HCT116 (cell line): ENCODE measurements around the gene CDHR3. TPM values are rescaled to one million over a fixed set of nuclear protein-coding genes. Genes with fewer than 3 reads are reported as not detected.

Experiments used
- ATAC-seq: fragments of 200-7000 bp; cut with Tn5 transposase; 2 replicates; pipeline ENCODE4 v1.9.1; 2020; ENCODE audit warnings: mild to moderate bottlenecking, moderate library complexity
- BruUV-seq: library from RNA; stranded (reverse); fragments of 400-500 nt; replicated peaks from 2 replicates; lab custom pipeline; 2021; lab: Mats Ljungman, UMichigan
- CTCF ChIA-PET: fragments of 300-600 bp; sonication (Branson Sonifier 250); formaldehyde crosslinking; loops from one replicate; lab custom pipeline; 2021; ENCODE audit warnings: antibody characterized with exemption; lab: Charles Lee
- POLR2A ChIA-PET: fragments of 300-600, 350-600 bp; sonication (Branson Sonifier 250); formaldehyde crosslinking; loops from one replicate; lab custom pipeline; 2021; ENCODE audit warnings: antibody characterized with exemption; lab: Charles Lee
- RAD21 ChIA-PET, 2 experiments: fragments of 300-600 bp; sonication (Branson Sonifier 250); formaldehyde crosslinking; loops; one replicate each; lab custom pipeline; 2023; ENCODE audit warnings: low total read pairs in 2 of 2; ENCODE audit not compliant: uncharacterized antibody in 2 of 2, unreplicated experiment in 2 of 2, low non-redundant PET in 1 of 2; lab: Charles Lee
- DNase-seq: peaks from one replicate; pipeline ENCODE4 v3.0.0-alpha.2; 2010; ENCODE audit warnings: low read depth, low spot score
- H2AFZ ChIP-seq: fragments of 200-600 bp; shearing (Covaris generic), sonication (generic); 2 replicates; pipeline ENCODE4 v1.6.1; 2017; ENCODE audit warnings: low read depth, mixed run types, mixed read lengths, antibody characterized with exemption, low read length; ENCODE audit not compliant: poor library complexity, severe bottlenecking
- H3K27ac ChIP-seq: 2 replicates; pipeline ENCODE4 v1.5.1; 2012; ENCODE audit warnings: low read depth, low read length
- H3K27me3 ChIP-seq: fragments of 200-600 bp; sonication (generic); 2 replicates; pipeline ENCODE4 v1.6.1; 2016; ENCODE audit warnings: mixed run types, low read length, mixed read lengths; ENCODE audit not compliant: insufficient read depth
- H3K36me3 ChIP-seq, 2 experiments: fragments of 200-500 bp in 1 of 2; fragments of 200-600 bp in 1 of 2; sonication (Bioruptor generic) in 1 of 2; sonication (generic) in 1 of 2; 2 replicates each; pipeline versions ENCODE4 v1.5.1 to v1.6.1; 2014 to 2016; ENCODE audit warnings: low read length in 2 of 2, inconsistent platforms in 1 of 2, mixed read lengths in 1 of 2, mixed run types in 1 of 2; ENCODE audit not compliant: insufficient read depth in 2 of 2, control insufficient read depth in 1 of 2
- H3K4me1 ChIP-seq, 2 experiments: fragments of 200-600 bp in 1 of 2; sonication (generic) in 1 of 2; 2 replicates each; pipeline versions ENCODE4 v1.5.1 to v1.6.1; 2012 to 2017; ENCODE audit warnings: low read length in 2 of 2, inconsistent platforms in 1 of 2, mild to moderate bottlenecking in 1 of 2, mixed read lengths in 1 of 2, mixed run types in 1 of 2, moderate library complexity in 1 of 2; ENCODE audit not compliant: insufficient read depth in 2 of 2, control insufficient read depth in 1 of 2
- H3K4me2 ChIP-seq: fragments of 200-600 bp; sonication (generic); 2 replicates; pipeline ENCODE4 v1.6.1; 2017; ENCODE audit warnings: mixed run types, low read length, mixed read lengths
- H3K4me3 ChIP-seq, 2 experiments: fragments of 200-600 bp in 1 of 2; sonication (generic) in 1 of 2; replicated peaks in 1 of 2; 2 replicates each; pipeline ENCODE4 v1.5.1; 2011 to 2016; ENCODE audit warnings: low read length in 2 of 2, control low read depth in 1 of 2, low read depth in 1 of 2, mild to moderate bottlenecking in 1 of 2, mixed read lengths in 1 of 2, mixed run types in 1 of 2
- H3K79me2 ChIP-seq: fragments of 200-600 bp; sonication (generic); 2 replicates; pipeline ENCODE4 v1.6.1; 2017; ENCODE audit warnings: mild to moderate bottlenecking, mixed run types, low read length, moderate library complexity, mixed read lengths; ENCODE audit not compliant: insufficient read depth
- H3K9ac ChIP-seq: fragments of 200-600 bp; sonication (generic); 2 replicates; pipeline ENCODE4 v1.6.1; 2016; ENCODE audit warnings: low read length, mixed read lengths
- H3K9me2 ChIP-seq: fragments of 200-600 bp; sonication (generic), shearing (Covaris generic); 2 replicates; pipeline ENCODE4 v1.6.1; 2017; ENCODE audit warnings: mixed run types, mild to moderate bottlenecking, moderate library complexity; ENCODE audit not compliant: insufficient read depth
- H3K9me3 ChIP-seq, 2 experiments: fragments of 200-500 bp in 1 of 2; fragments of 200-600 bp in 1 of 2; sonication (Bioruptor generic) in 1 of 2; sonication (generic) in 1 of 2; 2 replicates each; pipeline ENCODE4 v1.6.1; 2014 to 2017; ENCODE audit warnings: low read length in 2 of 2, mixed read lengths in 2 of 2, inconsistent platforms in 1 of 2, low read depth in 1 of 2, mild to moderate bottlenecking in 1 of 2, mixed run types in 1 of 2, moderate library complexity in 1 of 2; ENCODE audit not compliant: control insufficient read depth in 1 of 2, insufficient read depth in 1 of 2
- H4K20me1 ChIP-seq: fragments of 200-600 bp; sonication (generic), shearing (Covaris generic); 2 replicates; pipeline ENCODE4 v1.6.1; 2017; ENCODE audit warnings: mixed run types, mild to moderate bottlenecking, moderate library complexity; ENCODE audit not compliant: insufficient read depth
- CEBPB ChIP-seq: IDR thresholded peaks from 2 replicates; pipeline ENCODE4 v1.6.1; 2012; ENCODE audit warnings: low read depth
- JUND ChIP-seq: IDR thresholded peaks from 2 replicates; pipeline ENCODE4 v1.6.1; 2012
- POLR2A ChIP-seq: IDR thresholded peaks from 2 replicates; pipeline ENCODE4 v1.7.0; 2011; ENCODE audit warnings: borderline replicate concordance; ENCODE audit not compliant: insufficient read depth, insufficient read length; ENCODE audit errors: extremely low read depth
- POLR2AphosphoS5 ChIP-seq: IDR thresholded peaks from 2 replicates; pipeline ENCODE4 v1.6.1; 2011; ENCODE audit warnings: mild to moderate bottlenecking, low read depth, low read length, moderate library complexity
- RAD21 ChIP-seq: IDR thresholded peaks from 2 replicates; pipeline ENCODE4 v1.6.1; 2012; ENCODE audit warnings: low read depth, mild to moderate bottlenecking
- SP1 ChIP-seq: IDR thresholded peaks from 2 replicates; pipeline ENCODE4 v1.6.1; 2012; ENCODE audit warnings: low read depth
- TCF7L2 ChIP-seq: IDR thresholded peaks from 2 replicates; pipeline ENCODE4 v1.7.0; 2011; ENCODE audit warnings: borderline replicate concordance, inconsistent platforms; ENCODE audit not compliant: insufficient read depth, insufficient read length; ENCODE audit errors: extremely low read depth
- YY1 ChIP-seq: IDR thresholded peaks from 2 replicates; pipeline ENCODE4 v1.6.1; 2011; ENCODE audit warnings: low read length, low read depth, moderate library complexity, mild to moderate bottlenecking; ENCODE audit not compliant: insufficient replicate concordance; ENCODE audit errors: extremely low read depth
- intact Hi-C: fragments of 100-400 bp; cut with micrococcal nuclease; formaldehyde crosslinking; loops from 2 replicates; pipeline ENCODE4 v1.10.0; 2022
- total RNA-seq: library from RNA; stranded (reverse); gene quantifications from one replicate; pipeline ENCODE4 v1.2.1, GENCODE V29; 2021; ENCODE audit not compliant: unreplicated experiment
- TF ChIP-seq, protein P1 (sequence below): IDR thresholded peaks from 2 replicates; pipeline ENCODE4 v1.6.1; 2012
- TF ChIP-seq, protein P2 (sequence below): IDR thresholded peaks from 2 replicates; pipeline ENCODE4 v1.6.1; 2012
- TF ChIP-seq, protein P3 (sequence below): IDR thresholded peaks from 2 replicates; pipeline ENCODE4 v1.6.1; 2011; ENCODE audit warnings: mild to moderate bottlenecking, low read length, moderate library complexity; ENCODE audit not compliant: insufficient replicate concordance; ENCODE audit errors: extremely low read depth

Gene CDHR3
- total RNA-seq, 1 experiment from 2014 or later = 5.5 TPM

DNA sequence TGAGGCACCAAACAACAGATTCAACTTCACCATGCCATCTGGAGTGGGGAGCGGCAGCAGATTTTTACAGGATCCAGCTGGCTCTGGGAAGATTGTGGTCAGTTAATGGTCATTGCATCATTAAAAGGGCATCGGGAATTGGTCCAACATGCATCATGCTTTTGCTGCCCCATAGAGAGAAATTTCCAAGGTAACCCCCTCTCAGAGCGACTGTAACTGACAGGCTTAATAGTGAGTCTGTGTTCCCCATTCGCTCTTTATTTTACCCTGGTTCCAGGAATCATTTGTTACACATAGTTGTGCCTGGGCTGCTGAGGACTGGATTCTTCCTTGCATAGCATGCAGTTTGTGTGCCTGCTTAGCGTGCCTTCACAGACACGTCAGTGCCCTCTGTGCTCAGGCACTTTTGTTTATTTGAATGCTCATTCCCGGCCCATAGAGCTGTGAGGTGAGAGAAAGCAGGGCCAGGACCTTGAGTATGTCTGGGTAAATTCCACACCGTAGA lies 49.9 kb downstream of the CDHR3 start:
- intact Hi-C loops = no loop called here
- no peaks in the 10 kb centered on the region for H3K79me2 ChIP-seq
- no peak overlapping the region for H2AFZ ChIP-seq
- H3K27ac ChIP-seq = no peak overlapping the region
- H3K4me2 ChIP-seq = no peak overlapping the region
- no peaks in the 10 kb centered on the region for H3K9me2 ChIP-seq
- H3K4me3 ChIP-seq = no peak overlapping the region
- no peak for ATAC-seq
- CTCF ChIA-PET = no interaction called here
- BruUV-seq = no TSS peak
- POLR2A ChIA-PET = no interaction called here
- no peaks in the 10 kb centered on the region for H3K27me3 ChIP-seq
- H3K36me3 ChIP-seq = no peaks in the 10 kb centered on the region
- H4K20me1 ChIP-seq = no peaks in the 10 kb centered on the region
- DNase-seq = no peak
- no peaks in the 10 kb centered on the region for H3K9me3 ChIP-seq
- TF ChIP-seq, protein P1, sequence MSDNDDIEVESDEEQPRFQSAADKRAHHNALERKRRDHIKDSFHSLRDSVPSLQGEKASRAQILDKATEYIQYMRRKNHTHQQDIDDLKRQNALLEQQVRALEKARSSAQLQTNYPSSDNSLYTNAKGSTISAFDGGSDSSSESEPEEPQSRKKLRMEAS = no peak
- TF ChIP-seq TCF7L2 (no peak), JUND (no peak), POLR2AphosphoS5 (no peak), POLR2A (no peak), RAD21 (no peak), YY1 (no peak), SP1 (no peak), CEBPB (no peak)
- TF ChIP-seq, protein P2, sequence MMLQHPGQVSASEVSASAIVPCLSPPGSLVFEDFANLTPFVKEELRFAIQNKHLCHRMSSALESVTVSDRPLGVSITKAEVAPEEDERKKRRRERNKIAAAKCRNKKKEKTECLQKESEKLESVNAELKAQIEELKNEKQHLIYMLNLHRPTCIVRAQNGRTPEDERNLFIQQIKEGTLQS = no peak
- TF ChIP-seq, protein P3, sequence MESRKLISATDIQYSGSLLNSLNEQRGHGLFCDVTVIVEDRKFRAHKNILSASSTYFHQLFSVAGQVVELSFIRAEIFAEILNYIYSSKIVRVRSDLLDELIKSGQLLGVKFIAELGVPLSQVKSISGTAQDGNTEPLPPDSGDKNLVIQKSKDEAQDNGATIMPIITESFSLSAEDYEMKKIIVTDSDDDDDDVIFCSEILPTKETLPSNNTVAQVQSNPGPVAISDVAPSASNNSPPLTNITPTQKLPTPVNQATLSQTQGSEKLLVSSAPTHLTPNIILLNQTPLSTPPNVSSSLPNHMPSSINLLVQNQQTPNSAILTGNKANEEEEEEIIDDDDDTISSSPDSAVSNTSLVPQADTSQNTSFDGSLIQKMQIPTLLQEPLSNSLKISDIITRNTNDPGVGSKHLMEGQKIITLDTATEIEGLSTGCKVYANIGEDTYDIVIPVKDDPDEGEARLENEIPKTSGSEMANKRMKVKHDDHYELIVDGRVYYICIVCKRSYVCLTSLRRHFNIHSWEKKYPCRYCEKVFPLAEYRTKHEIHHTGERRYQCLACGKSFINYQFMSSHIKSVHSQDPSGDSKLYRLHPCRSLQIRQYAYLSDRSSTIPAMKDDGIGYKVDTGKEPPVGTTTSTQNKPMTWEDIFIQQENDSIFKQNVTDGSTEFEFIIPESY = no peak
- H3K4me1 ChIP-seq = peaks cover 8 to 12% of the 10 kb centered on the region in 2 experiments; a peak in 3 of 4 replicates
- H3K9ac ChIP-seq = no peak overlapping the region
- RAD21 ChIA-PET = no interaction called here
